Measurements from ENCODE around the gene RNF208.

The RNF208 gene

DNA sequence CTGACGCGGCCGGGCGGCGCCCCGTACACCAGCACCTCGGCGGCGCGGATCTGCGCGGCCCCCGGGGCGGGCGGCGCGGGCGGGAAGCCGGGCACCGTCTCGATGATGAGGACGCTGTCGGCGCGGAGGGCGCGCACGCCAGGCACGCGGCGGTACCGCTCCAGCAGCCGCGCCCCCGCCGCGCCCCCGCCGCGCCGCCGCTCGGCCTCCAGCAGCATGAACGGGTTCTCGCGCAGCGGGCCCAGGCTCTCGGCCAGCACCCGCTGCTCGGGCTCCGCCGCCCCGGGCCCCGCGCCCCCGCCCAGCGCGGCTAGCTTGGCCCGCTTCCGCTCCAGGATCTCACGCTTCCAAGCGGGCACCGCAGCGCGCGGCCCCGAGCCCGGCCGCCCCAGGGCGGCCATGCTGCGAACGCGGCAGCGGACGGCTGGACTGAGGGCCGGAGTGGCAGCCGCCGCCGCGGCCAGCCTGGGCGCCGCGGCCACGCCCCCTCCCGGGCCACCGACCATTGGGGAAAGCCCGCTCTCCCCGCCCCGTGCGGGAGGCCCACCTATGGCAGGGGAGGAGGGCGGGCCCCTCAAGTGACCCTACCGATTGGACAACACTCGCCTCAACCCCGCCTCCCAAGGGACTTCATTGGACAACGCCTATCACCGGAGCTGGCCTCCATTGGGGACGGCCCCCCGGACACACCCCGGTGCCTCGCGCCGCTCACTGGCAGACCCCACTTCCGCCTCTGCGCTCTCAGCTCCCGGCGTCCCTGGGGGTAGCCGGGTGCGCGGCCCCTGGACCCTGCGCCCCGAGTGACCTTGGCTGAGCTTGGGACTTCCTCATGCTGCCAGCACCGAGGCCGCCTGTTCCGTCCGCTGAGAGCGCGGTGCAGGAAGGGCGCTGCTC, 21.5 kb downstream of the RNF208 start, which contains the start of gene TPRN:
Gene TPRN, minus strand, starts transcription at position 431 of the 894 bp plus-strand sequence. Its CDS starts 30 bp downstream, at position 401.
- peaks cover 23% of the 10 kb centered on the region for H3K4me1 Mint-ChIP-seq
- ATAC-seq (peak; percentile 96), DNase-seq (ENCODE audit: low spot score in 2 of 2) (peak; percentile 90 to 98)
- peak within 1 kb of the TSS; percentile 79 for H3K4me3 Mint-ChIP-seq
- peaks cover 12% of the 10 kb centered on the region for H3K36me3 Mint-ChIP-seq
- peak within 1 kb of the TSS; percentile 82 for H3K27ac Mint-ChIP-seq
- no peaks in the 10 kb centered on the region for H3K9me3 Mint-ChIP-seq

DNA sequence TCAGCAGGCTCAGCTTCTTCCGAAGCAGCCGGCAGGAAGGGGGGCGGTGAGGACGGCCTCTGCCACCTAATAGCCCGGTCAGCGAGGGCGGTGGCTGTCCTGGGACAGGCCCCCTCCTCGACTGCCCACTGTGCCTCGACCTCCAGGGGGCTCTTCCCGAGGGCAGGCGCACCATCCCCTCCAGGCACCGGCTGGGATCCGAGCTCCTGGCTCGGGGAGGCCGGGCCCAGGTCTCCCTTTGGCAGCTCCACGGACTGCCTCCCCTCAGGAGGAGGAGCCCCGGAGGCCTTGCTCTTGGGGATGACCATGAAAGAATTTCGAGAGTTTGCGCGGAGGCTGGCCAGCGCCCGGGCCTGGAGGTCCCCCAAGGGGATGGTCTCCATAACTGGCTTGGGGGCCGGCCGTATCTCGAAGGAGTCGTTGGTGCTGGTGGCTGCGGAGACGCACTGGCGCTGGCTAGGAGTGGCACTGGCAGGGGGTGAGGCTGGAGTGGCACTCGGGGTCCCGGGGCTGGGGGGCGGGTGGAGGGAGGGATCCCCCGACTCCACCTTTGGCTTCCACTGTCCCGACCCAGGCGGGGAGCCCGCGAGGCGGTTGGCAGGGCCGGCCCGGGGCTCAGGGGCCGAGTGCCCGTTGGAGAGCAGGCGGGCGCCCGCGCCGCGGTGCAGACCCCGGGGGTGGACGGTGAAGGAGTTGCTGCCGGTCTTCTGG, 22.5 kb downstream of the RNF208 start:
- DNase-seq (ENCODE audit: low spot score in 2 of 2): no peak
- H3K27ac Mint-ChIP-seq: peak overlapping the region; percentile 82
- peaks cover 27% of the 10 kb centered on the region for H3K4me1 Mint-ChIP-seq
- H3K36me3 Mint-ChIP-seq: peaks cover 3% of the 10 kb centered on the region
- peak overlapping the region; percentile 73 for H3K4me3 Mint-ChIP-seq
- ATAC-seq: no peak
- H3K9me3 Mint-ChIP-seq: no peaks in the 10 kb centered on the region

DNA sequence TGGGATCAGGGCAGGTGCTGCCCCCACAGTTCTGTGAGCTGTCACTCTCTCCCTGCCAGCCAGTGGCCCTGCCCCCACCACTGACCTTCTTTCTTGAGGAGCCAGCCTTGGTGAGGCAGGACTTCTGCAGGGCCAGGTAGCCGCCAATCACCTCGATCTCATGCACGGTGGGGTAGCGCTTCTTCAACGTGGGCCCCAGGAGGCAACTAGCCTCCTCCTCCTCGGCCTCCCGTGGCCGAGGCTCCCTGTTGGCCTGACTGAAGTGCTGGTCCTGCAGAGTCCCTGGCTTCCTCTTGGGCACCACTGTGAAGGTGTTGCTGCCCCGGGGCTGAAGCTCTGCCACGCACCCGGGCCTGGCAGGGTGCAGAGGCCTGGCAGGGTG, 23.1 kb downstream of the RNF208 start:
- ATAC-seq (no peak), DNase-seq (ENCODE audit: low spot score in 2 of 2) (no peak)
- Mint-ChIP-seq H3K4me3 (peak overlapping the region; percentile 73), H3K27ac (no peak overlapping the region), H3K4me1 (peaks cover 20% of the 10 kb centered on the region), H3K9me3 (no peaks in the 10 kb centered on the region), H3K36me3 (no peaks in the 10 kb centered on the region)

DNA sequence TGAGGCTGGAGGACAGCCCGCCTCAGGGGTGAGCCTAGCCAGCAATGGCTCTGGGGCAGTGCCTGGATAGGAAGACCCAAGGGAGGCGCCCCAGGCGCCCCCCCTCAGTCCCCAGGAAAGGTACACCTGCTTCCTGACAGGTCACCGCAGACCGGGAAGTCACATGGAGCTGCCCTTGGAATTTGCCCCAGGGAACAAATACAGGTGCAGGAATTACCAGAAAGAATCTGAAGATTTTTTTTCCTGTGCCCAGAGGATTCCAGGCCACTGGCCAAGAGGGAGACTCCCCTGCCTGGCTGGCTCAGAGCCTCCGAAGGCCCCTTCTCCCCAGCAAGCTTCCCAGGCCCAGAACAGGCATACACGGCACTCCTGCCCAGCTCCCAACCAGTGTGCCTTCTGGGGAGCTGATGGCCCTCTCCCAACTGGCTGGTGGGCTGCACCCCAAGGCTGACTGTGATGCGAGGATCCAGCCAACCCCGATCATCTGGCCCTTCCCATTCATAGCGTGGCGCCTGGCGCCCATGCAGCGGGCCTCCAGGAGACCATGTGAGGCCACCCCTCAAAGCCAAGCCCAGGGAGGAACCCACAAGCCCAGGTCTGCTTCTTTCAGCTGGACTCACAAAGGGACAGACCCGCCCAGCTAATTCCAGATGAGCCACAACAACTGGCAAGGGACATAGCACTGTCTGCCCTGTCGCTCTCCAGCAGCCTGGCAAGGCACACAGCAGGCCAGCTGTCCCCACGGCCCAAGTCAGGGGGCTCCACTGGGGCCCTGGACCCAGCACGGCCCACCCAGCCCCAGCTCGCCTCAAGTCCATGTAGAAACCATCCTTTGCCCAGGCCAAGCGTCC, 23.8 kb downstream of the RNF208 start:
- H3K36me3 Mint-ChIP-seq: no peaks in the 10 kb centered on the region
- no peak overlapping the region for H3K27ac Mint-ChIP-seq
- no peak for DNase-seq (ENCODE audit: low spot score in 2 of 2)
- peaks cover 19% of the 10 kb centered on the region for H3K4me1 Mint-ChIP-seq
- no peaks in the 10 kb centered on the region for H3K9me3 Mint-ChIP-seq
- ATAC-seq: no peak
- peak overlapping the region; percentile 73 for H3K4me3 Mint-ChIP-seq

DNA sequence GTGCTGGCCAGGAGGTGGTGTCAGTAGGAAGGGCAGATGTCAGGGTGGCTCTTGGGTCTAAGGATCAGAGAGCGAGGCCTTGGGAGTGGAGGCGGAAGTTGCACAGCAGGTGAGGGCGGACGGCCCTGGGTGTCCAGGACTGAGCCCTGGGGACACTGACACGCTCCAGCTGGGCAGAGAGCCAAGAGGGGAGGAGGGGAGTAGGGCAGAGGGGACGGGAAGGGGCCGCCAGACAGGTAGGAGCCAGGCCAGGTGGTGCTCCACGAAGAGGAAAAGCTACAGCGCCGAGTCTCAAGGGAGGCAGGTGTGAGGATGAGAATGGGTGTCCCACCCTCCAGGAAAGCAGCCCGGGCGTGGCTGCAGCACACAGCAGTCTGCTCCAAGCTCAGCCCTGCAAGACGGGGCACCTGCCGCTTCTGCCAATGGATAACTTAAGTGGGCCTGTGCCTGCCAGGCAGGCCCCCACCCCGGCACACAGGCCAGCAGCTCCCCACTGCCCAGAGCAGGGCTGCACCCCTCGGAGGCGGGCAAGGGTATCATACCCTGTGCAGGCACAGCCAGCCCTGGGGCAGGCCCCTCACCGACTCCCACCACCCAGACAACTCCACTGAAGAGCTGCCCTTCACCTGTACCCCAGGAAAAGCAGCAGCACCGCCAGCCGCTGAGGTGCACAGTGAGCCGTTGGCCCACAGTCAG, 26.4 kb downstream of the RNF208 start:
- H3K4me3 Mint-ChIP-seq: no peak overlapping the region
- H3K36me3 Mint-ChIP-seq: peaks cover 4% of the 10 kb centered on the region
- H3K4me1 Mint-ChIP-seq: peaks cover 11% of the 10 kb centered on the region
- DNase-seq (ENCODE audit: low spot score in 2 of 2) (no peak), ATAC-seq (no peak)
- no peaks in the 10 kb centered on the region for H3K9me3 Mint-ChIP-seq
- no peak overlapping the region for H3K27ac Mint-ChIP-seq

DNA sequence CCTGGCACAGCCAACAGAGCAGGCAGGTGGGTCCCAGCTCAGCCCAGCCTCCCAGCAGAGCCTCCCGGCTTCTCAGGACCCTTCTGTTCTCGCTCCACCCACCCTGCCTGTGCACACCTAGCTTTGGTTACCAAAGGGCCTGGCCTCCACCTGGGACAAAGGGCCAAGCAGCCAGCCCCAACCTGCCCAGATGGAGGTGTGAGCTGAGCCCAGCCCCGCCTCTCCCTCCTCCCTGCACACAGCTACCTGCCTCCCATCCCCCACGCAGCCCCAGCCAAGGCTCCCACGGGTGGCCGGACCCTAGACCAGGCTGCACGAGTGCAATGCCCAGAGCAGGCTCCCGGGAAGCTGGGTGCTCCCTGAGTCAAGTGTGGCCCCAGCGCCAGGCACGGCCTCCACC, 27.1 kb downstream of the RNF208 start:
- no peak for ATAC-seq
- peaks cover 9% of the 10 kb centered on the region for H3K36me3 Mint-ChIP-seq
- H3K27ac Mint-ChIP-seq: no peak overlapping the region
- no peak for DNase-seq (ENCODE audit: low spot score in 2 of 2)
- H3K9me3 Mint-ChIP-seq: no peaks in the 10 kb centered on the region
- H3K4me1 Mint-ChIP-seq: peaks cover 15% of the 10 kb centered on the region
- H3K4me3 Mint-ChIP-seq: no peak overlapping the region

DNA sequence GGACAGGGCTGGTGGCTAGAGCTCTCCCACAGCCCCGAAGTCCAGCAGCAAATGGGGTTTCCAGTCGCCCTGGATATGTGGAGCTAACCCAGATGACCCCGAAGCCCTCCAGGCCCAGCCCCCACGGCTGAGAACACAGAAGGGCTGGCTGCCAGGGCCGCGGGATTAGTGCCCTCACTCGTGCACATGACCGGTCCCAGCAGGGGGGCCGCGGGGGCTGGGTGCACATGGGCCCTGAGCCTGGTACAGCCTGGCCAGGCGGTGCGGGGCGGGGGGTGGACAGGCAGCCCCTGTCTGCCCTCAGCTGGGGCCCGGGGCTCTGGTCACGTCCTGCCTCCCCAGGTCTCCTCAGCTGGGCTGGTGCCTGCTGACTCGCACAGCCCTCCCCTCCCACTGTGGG, 27.7 kb downstream of the RNF208 start:
- DNase-seq (ENCODE audit: low spot score in 2 of 2) (no peak), ATAC-seq (no peak)
- Mint-ChIP-seq H3K4me3 (no peak overlapping the region), H3K4me1 (peaks cover 19% of the 10 kb centered on the region), H3K36me3 (peaks cover 14% of the 10 kb centered on the region), H3K9me3 (no peaks in the 10 kb centered on the region), H3K27ac (no peak overlapping the region)

DNA sequence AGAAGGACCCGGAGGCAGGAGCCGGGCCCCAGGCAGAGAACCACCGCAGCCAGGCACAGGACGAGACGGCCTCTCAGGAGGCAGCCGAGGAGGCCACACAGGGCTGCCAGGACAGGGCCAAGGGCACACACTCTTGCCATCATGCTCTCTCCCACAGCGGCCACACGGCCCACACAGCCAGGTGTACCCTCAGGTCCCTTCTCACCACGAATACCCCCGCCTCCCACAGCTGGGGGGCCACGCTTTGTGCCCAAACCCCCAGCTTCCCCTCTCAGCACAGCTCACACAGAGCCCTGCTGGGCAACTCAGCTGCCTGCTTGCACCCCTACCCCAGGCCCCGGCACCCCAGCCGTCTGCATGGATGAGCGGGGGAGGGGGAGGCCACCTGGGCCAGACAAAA, 28.3 kb downstream of the RNF208 start:
- H3K36me3 Mint-ChIP-seq: peaks cover 19% of the 10 kb centered on the region
- DNase-seq (ENCODE audit: low spot score in 2 of 2) (no peak), ATAC-seq (no peak)
- H3K9me3 Mint-ChIP-seq: no peaks in the 10 kb centered on the region
- H3K27ac Mint-ChIP-seq: no peak overlapping the region
- H3K4me1 Mint-ChIP-seq: peaks cover 25% of the 10 kb centered on the region
- no peak overlapping the region for H3K4me3 Mint-ChIP-seq

DNA sequence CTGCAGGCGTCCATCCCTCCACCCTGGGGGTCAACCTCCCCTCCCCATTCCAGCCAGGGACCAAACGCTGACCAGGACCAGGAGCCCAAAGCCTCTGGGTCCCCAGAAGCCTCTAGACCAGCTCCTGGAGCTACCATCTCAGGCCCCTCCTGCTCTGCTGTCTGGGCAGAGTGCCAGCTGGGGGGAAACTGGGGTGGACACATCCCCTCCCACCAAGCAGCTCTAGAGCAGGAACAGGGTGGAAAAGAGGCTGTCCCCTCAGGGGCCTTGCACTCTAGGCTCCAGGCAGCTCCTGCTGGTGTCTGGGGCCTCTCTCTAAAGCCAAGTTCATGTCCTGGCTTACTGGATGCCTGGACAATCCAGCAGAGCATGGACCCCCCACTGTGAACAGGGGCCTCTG, 29.2 kb downstream of the RNF208 start:
- Mint-ChIP-seq H3K4me3 (no peak overlapping the region), H3K27ac (no peak overlapping the region), H3K36me3 (peaks cover 26% of the 10 kb centered on the region), H3K4me1 (peaks cover 26% of the 10 kb centered on the region), H3K9me3 (no peaks in the 10 kb centered on the region)
- ATAC-seq (no peak), DNase-seq (ENCODE audit: low spot score in 2 of 2) (no peak)

DNA sequence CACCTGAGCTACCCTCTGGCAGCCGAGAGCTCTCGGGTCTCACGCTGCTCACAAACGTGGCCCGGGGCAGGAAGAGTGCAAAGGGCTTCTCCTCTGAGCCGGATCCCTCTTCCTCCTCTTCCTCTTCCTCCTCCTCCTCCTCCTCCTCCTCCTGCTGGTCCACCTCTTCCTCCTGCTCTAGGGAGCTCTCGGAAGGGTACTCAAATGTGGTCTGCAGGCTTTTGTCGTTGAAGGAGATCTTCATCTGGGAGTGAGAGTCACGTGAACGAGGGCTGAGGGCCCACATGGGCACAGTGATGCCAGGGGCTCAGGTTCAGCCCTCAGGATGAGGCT, 29.6 kb downstream of the RNF208 start:
- Mint-ChIP-seq H3K27ac (no peak overlapping the region), H3K36me3 (peaks cover 30% of the 10 kb centered on the region), H3K4me3 (no peak overlapping the region), H3K4me1 (peaks cover 30% of the 10 kb centered on the region), H3K9me3 (no peaks in the 10 kb centered on the region)
- no peak for ATAC-seq
- no peak for DNase-seq (ENCODE audit: low spot score in 2 of 2)

DNA sequence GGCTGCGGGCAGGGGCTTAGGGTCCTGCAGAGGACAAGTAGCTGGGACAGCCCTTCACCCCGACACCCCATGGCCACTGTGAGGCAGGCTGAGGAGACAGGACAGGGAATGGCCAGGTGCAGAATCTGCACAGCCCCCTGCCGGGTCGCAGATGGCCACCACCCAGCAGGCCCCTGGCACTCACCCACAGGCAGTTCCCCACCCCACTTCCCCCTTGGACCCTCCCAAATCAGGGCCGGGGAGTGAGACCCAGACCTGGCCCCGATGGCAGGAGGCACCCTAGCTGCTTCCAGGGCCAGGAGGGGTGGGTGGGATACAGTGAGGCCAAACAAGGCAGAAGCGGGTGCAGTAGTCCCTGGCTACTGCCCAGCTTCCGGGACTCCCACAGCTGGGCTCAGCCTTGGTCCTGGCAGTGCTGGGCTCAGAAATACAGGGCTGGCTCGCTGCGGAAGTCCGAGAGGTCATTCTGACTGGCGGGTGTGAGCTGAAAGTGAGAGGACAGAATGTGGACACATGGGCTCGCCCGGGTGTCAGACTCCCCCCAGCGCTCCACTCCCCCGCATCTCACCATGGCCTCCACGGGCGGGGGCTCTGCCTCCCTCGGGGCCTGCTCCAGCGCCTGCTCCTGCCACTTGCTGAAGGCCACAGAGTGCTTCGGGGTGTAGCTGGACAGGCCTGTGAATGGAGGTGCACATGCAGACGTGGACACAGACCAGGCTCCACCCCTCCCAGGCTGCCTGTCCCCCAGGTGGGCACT, 30.2 kb downstream of the RNF208 start:
- no peaks in the 10 kb centered on the region for H3K9me3 Mint-ChIP-seq
- peaks cover 36% of the 10 kb centered on the region for H3K36me3 Mint-ChIP-seq
- ATAC-seq (no peak), DNase-seq (ENCODE audit: low spot score in 2 of 2) (no peak)
- peaks cover 36% of the 10 kb centered on the region for H3K4me1 Mint-ChIP-seq
- peak overlapping the region; percentile 95 for H3K27ac Mint-ChIP-seq
- H3K4me3 Mint-ChIP-seq: no peak overlapping the region

DNA sequence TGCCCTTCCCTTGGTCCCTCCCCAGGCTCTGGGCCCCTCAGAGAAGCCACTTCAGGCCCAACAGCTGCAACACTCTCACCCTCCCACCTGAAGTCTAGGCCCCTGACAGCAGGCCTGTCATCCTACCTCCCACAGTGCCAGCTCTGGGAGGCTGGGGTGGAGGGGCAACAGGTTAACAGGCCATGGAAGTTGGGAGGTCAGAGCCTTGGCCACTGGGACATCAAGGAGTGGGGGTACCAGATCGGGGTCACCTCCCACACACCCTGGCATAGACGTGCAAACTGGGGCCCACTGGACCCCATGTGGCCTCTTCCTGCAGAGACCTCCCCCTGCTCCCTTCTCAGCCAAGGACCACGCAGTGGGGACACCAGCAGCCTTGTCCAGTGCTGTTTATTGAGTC, 30.8 kb downstream of the RNF208 start:
- ATAC-seq (no peak), DNase-seq (ENCODE audit: low spot score in 2 of 2) (no peak)
- H3K4me3 Mint-ChIP-seq: peak overlapping the region; percentile 89
- H3K9me3 Mint-ChIP-seq: no peaks in the 10 kb centered on the region
- H3K4me1 Mint-ChIP-seq: peaks cover 42% of the 10 kb centered on the region
- H3K36me3 Mint-ChIP-seq: peaks cover 37% of the 10 kb centered on the region
- peak overlapping the region; percentile 95 for H3K27ac Mint-ChIP-seq

DNA sequence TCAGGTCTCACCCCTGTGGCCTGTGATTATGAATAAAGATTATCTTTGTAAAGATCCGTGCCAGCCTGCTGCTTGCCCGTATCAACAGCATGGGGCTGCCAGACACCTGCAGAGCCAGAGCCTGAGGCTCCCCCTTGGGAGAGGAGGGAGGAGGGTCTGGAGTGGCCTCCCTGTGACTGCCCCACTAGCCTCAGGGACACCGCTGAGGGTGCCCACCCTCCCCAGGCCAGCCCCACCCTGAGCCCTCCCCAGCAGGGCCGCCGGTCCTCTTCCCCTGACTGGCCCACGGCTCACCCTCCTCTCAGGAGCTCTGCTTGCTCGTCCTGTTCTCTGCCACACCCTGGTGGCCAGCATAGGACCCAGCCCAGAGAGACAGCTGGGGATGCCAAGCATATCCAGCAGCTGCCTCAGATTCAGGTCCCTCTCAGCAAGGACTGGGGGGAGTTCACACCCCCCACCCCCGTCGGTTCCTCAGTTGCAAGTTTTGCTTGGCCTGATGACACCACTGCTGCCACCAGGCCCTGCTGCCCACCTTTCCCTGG, 31.7 kb downstream of the RNF208 start:
- peak overlapping the region; percentile 89 for H3K4me3 Mint-ChIP-seq
- peaks cover 37% of the 10 kb centered on the region for H3K36me3 Mint-ChIP-seq
- no peak for ATAC-seq
- H3K4me1 Mint-ChIP-seq: peaks cover 43% of the 10 kb centered on the region
- no peaks in the 10 kb centered on the region for H3K9me3 Mint-ChIP-seq
- DNase-seq (ENCODE audit: low spot score in 2 of 2): no peak
- peak overlapping the region; percentile 95 for H3K27ac Mint-ChIP-seq

Data from stimulated activated effector memory CD8-positive, alpha-beta T cell treated with anti-CD3 and anti-CD28 coated beads, Interleukin-12 subunit alpha, Interleukin-12 subunit beta, amount 100 ng/mL, for 72 hours (primary cell).